ENCODE measurements around the gene EFNA3.

EFNA3 gene

DNA sequence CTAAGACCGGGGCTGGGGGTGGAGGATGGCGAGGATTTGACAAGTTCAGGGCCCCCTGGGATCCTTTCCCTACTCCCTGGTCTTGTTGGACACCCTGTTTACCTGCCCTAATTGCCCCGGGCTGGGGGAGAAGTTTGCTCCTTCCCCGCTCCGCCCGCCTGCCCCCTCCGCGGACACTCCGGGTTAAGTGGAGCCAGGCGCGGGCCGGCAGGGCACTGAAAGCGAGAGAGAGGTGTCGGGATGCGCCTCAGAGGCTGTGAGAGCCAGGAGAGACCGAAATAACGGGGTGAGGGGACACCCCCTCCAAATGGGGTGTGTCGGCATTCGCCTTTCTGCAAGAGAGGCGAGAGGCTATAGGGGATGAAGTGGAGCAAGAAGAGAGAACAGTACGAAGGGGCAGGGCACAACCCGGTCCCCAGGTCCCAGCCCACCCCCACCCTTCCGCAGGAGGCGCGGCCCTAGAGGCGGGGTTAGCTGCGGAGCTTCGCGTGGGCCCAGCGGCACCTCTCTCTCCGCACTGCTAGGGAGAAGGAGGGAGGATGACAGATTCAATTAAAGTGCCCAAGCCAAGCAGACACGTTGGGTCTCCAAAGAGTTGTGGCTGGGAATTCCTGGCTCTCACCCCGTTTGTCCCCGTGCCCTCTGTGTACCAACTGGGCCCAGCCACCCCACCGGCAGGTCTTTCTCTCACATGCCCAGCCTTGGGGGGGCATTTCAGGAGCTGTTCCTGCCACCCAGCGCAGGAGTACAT is 3.8 kb downstream of the EFNA3 start:
- TF ChIP-seq, protein P1, sequence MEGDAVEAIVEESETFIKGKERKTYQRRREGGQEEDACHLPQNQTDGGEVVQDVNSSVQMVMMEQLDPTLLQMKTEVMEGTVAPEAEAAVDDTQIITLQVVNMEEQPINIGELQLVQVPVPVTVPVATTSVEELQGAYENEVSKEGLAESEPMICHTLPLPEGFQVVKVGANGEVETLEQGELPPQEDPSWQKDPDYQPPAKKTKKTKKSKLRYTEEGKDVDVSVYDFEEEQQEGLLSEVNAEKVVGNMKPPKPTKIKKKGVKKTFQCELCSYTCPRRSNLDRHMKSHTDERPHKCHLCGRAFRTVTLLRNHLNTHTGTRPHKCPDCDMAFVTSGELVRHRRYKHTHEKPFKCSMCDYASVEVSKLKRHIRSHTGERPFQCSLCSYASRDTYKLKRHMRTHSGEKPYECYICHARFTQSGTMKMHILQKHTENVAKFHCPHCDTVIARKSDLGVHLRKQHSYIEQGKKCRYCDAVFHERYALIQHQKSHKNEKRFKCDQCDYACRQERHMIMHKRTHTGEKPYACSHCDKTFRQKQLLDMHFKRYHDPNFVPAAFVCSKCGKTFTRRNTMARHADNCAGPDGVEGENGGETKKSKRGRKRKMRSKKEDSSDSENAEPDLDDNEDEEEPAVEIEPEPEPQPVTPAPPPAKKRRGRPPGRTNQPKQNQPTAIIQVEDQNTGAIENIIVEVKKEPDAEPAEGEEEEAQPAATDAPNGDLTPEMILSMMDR (IDR thresholded peaks at IDR 0.05; ENCODE audit: insufficient read depth, low read length, missing control alignments), result no peak
- DNase-seq (ENCODE audit: low read depth, low spot score), result no peak
- POLR2A ChIA-PET, result no interaction called here
- CTCF ChIA-PET, result interaction anchor here (1.9 to 5.5 kb wide), 3 partner anchors 22 to 87 kb away, joined by 11 to 212 read pairs (median 117); partner anchors contain the start of genes EFNA4 and KRTCAP2
- H3K4me3 ChIP-seq (ENCODE audit: low read depth, low read length), result no peak overlapping the region

DNA sequence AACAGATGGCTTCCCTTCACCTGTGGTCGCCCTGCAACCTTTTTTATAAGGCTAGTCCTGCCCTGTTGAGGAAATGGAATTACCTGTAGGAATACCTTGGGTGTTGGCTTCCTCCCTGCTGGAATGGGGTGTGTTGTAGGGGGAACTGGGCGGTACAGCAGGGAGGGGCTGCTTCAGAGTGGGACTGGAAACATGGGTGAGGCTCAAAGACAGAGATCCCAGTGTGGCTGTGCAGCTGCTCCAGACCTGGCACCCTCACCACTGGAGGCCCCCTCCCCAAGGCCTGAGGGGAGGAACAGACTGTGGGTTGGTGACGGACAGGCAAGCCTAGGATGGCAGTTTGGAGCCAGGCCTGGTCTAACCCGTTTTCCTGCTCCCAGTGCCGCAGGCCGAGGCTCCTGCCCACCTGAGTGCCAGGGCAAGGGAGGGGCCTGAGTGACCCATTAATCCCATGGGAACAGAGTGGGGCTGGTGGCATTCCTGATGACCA is 4.5 kb downstream of the EFNA3 start:
- ChIA-PET POLR2A (no interaction called here), CTCF (interaction anchor here (0.8 to 5.5 kb wide), 6 partner anchors 9 to 413 kb away, joined by 3 to 212 read pairs (median 8); partner anchors contain the start of genes EFNA4 and KRTCAP2)
- no peak for DNase-seq (ENCODE audit: low read depth, low spot score)
- H3K4me3 ChIP-seq (ENCODE audit: low read depth, low read length), result no peak overlapping the region
- TF ChIP-seq, protein P1 (IDR thresholded peaks at IDR 0.05; ENCODE audit: insufficient read depth, low read length, missing control alignments), result no peak

DNA sequence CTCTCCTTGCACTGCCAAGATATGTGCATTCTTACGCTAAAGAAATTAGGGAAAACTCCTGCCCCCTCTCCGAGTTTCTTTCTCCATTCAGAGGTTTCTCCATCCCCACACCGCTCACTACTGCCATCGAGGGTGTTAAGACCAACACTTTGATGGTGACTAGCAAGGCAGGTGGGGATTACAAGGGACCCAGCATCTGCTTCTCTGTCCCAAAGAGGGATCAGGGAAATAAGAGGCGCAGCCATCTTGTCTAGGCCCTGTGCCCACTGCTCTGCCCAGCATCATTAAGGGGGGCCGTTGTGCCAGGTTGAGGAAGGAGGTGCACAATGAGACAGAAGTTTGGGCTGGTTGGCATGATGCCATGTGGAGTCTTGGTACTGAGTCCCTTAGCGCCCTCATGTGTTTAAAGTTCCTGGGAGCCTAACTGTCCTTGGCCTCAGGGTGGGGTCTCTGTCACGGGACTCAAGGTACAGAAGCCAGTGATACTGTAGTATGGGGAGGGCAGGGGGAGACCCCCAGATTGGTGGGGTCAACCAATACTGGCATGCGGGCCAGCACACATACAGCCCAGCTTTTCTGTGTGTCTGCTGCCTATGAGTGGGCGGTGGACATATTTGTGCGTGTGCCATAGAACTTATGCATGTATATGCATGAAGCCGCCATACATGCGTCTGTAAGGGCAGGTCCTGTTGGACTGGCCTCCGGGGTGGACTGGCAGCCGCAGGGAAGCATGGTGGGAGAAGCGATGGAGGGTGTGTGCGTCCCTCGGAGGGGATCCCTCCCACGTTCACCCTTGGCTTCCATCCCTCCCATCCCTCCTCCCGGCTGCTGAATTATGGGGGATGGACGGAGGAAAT is 5.5 kb downstream of the EFNA3 start:
- no peak for DNase-seq (ENCODE audit: low read depth, low spot score)
- POLR2A ChIA-PET, result interaction anchor here (1.0 to 1.8 kb wide), 3 partner anchors 89 to 123 kb away, joined by 3 to 6 read pairs (median 5); partner anchors contain the start of genes KRTCAP2 and PYGO2
- CTCF ChIA-PET, result interaction anchor here (0.8 to 5.5 kb wide), 33 partner anchors 8 to 758 kb away, joined by 3 to 212 read pairs (median 6); partner anchors contain the start of genes ADAM15, ATP8B2, EFNA4 and KRTCAP2
- TF ChIP-seq, protein P1 (IDR thresholded peaks at IDR 0.05; ENCODE audit: insufficient read depth, low read length, missing control alignments), result peak; percentile 19
- peak overlapping the region; percentile 57 for H3K4me3 ChIP-seq (ENCODE audit: low read depth, low read length)

DNA sequence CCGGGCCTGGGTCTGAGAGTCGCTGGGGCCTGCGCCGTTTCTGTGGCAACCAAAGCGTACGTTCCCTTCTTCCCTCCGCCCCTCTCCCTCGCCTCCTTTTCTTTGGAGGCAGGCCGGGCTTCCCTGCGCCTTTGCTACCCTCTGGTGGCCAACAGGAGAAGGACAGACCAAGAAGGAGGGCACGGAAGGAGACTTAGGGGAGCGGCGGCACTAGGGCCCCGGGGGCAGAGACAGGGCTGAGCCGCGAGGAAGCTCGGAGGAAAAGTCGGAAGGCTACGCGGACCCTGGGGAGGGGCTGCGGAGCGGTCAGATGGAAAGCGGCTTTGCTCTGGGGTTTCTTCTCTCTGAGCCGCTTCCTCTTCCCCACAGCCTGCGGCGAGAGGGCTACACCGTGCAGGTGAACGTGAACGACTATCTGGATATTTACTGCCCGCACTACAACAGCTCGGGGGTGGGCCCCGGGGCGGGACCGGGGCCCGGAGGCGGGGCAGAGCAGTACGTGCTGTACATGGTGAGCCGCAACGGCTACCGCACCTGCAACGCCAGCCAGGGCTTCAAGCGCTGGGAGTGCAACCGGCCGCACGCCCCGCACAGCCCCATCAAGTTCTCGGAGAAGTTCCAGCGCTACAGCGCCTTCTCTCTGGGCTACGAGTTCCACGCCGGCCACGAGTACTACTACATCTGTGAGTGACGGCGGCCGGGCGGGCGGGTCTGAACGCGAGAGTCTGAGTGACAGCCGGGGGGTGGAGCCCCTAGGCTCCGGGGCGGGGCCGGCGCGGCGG is 6.3 kb downstream of the EFNA3 start:
- ChIA-PET CTCF (interaction anchor here (0.5 to 5.5 kb wide), 69 partner anchors 10 to 759 kb away, joined by 3 to 212 read pairs (median 5); partner anchors contain the start of genes ADAM15, ATP8B2, CKS1B and DPM3), POLR2A (interaction anchor here (0.7 to 1.8 kb wide), 5 partner anchors 44 to 124 kb away, joined by 3 to 6 read pairs (median 5); partner anchors contain the start of genes KRTCAP2 and PYGO2)
- peak; percentile 41 for DNase-seq (ENCODE audit: low read depth, low spot score)
- peak overlapping the region; percentile 89 for H3K4me3 ChIP-seq (ENCODE audit: low read depth, low read length)
- TF ChIP-seq, protein P1 (IDR thresholded peaks at IDR 0.05; ENCODE audit: insufficient read depth, low read length, missing control alignments), result peak; percentile 97

DNA sequence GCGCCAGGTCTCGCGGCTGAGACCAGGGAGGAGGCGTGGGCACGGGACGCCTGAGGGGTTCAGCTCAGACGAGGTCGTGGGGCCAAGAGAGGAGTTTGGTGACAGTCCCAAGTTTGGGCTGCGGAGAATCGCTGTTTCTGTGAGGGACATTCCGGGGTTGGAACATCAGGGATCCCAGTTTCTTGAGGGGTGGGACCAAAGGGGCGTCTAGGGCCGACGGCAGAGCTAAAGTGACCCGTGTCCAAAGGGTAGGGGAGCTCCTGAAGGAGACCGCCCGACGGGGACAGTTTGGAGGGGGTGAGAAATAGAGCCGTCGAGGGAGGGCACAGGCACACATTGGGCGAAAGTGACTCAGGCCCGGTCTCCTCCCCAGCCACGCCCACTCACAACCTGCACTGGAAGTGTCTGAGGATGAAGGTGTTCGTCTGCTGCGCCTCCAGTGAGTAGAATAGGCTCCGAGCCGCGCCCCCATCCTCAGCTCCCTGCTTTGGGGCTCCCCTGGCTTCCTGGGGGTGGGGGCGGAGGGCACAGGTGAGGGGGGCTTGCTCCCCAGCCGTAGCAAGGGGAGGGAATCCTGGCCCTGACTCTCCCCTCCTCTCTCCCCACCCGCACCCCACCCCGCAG is 7.0 kb downstream of the EFNA3 start:
- DNase-seq (ENCODE audit: low read depth, low spot score), result no peak
- CTCF ChIA-PET, result interaction anchor here (0.6 to 5.5 kb wide), 63 partner anchors 10 to 760 kb away, joined by 3 to 212 read pairs (median 5); partner anchors contain the start of genes ADAM15, ATP8B2, CKS1B and DPM3
- TF ChIP-seq, protein P1 (IDR thresholded peaks at IDR 0.05; ENCODE audit: insufficient read depth, low read length, missing control alignments), result no peak

More for the DNA sequence above, 7.0 kb downstream of the EFNA3 start:
- POLR2A ChIA-PET, result interaction anchor here (0.7 to 1.8 kb wide), 3 partner anchors 45 to 87 kb away, joined by 4 to 6 read pairs (median 5); partner anchors contain the start of gene KRTCAP2
- H3K4me3 ChIP-seq (ENCODE audit: low read depth, low read length), result peak overlapping the region; percentile 89
